Glomerular visceral epithelial cell (primary cell): ENCODE measurements around the gene TNFAIP8L3.
A peak's percentile ranks its signal among the peaks of the same experiment; 100 is the strongest.
"Not testable (repeated sequence)": the region's sequence is repeated elsewhere in the genome, so short reads cannot be mapped to it uniquely, and the experiment has no call there.

Source experiments
- DNase-seq: peaks from one replicate; pipeline ENCODE4 v3.0.0-alpha.2; 2016; ENCODE audit errors: extremely low spot score

TNFAIP8L3 gene

DNA sequence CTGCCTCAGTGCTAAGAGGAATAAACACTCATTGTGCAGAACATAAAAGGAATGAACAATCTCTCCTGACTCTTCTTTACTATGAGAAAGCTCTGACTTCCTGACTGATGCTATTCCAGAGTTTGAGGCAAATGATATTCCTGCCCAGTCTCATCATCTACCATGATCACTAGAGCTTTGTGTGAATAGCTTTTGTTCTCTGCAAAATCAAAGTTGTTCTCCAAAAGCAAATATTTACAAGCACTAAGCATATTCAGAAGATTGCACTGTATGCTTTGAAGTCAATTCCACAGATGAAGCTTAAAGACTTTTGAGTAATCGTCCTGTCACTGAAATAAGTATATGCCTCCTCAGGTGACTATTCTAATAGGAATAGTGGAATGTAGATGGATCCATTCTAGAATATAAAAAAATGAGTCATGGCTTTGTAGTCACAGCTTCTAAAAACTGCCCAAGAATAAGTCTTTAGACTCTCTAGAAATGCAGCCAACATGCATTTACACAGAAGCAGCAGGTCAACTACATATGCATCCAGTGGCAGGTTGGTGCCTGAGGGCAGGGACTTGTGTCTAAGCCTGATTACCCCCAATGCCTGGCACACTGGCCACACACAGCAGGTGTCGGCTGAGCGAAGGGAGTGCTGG, 34.6 kb downstream of the TNFAIP8L3 start:
- no peak for DNase-seq

DNA sequence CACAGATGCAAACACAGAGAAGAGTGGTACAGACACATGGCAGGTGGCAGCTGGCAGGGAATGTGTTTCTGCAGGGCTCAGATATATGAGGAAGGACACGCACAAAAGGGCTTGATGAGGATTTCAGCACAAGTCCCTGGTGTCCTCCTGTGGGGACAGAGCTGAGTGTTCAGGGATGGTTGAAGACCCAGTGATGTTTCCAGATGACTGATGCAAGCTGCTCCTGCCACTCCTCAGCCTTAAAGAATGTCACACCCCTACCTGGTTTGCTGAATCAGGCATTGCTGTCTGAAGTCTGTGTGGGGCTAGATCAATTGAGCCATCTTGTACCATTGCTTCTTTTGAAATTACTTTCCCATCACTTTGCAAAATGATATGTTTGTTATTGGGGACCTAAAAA, 40.2 kb downstream of the TNFAIP8L3 start:
- no peak for DNase-seq

DNA sequence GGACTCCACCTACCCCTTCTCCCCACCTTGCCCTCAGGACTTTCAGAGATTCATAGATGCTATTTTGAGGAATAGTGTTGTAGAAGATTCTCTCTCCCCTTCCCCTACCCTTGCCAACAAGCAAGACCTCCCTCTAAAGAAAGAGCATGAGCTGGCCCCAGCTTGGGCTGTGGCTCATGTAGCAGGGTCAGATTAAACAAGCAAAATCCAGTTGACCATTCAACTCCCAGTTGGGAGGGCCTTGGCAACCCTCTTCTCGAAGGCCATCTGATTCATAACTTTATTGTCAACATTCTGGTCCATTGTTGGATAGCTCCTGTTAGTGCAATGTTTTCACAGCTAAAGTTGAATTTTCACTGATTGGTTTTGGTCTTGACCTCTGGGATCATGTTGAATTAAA, 41.1 kb downstream of the TNFAIP8L3 start:
- DNase-seq = no peak

DNA sequence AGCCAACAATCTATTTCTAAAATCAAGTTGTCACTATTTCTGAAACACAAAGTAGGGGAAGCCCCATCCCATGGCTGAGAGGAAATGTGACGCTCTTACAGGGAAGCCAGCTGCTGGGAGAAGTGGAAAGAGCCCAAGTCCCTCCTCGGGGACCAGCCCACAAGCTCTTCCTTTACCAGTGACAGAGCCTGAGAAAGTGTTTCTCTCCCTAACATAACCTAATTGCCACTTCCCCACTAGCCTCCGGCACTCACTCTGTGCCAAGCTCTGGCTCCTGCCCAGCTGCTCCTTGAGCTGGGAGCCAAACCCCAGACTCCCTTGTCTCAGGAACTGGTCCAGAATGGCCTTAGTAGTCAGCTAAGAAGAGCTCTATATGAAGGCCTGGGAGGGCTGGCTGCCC, 42.9 kb downstream of the TNFAIP8L3 start:
- DNase-seq = no peak

DNA sequence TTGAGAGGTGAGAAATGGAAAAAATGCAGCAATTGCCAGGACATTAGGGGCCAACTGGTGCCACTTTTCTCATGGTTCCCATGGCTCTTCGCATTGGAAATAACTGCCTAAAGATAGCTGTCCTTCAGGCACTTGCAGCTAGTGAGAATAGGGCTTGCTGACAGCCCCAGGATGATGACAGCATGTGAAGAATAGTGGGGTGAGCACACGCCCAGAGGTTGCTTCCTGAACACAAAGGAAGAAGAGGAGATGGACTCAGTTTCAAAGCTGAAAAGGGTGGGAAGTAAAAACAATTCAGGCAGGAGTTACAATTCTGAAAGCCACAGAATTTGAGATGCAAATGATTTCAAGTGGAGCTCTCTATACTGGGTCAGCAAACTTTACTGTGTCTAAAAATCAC, 45.6 kb downstream of the TNFAIP8L3 start:
- DNase-seq = no peak

DNA sequence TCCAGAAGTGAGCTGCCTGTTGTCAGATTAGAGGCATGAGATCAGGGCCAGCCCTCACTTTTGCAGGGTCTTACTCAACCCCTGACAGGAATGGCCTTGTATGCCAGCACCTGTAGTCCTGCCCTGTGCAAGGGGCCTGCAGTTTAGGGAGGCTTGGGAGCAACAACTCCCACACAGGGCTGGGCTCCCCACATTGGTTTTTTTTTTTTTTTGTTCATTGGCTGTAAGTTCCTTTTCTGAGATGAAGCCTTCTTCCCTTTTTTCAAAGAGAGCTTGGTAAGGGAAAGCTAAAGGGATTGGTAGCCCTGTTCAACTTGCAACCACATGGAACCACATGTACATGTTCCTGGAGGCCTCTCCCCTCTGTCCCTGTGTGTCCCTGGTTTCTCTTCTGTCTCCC, 46.4 kb downstream of the TNFAIP8L3 start:
- no peak for DNase-seq

DNA sequence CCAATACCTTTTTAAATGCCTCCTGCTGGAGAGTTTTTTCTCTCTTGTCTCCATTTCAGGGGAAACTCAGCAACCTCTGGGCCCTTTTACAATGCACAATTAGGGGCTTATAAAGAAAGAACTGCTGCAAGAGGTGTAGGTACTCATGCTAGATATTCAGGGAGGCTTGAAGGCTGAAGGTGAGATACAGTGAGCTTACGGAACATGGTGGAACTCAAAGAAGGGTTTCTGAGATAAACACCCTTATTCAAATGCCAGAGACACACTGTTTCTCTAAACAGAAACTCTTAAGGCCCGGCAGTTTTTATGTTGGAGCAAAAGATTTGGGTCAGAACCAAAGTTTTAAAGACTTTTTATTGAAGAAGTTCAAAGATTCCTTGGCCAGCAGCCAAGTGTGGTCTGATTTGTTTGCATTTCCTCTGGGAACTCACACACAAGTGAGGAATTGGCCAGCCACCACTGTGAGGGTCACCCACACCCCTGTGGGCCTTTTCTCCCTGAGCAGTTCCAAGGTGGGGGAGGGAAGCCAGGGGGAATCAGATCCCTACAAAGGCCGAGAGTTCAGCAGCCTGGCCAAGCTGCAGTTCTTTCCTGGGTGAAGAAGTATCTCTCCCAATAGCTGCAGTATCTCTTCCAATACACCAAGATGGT, 47.8 kb downstream of the TNFAIP8L3 start:
- DNase-seq = peak; percentile 6

DNA sequence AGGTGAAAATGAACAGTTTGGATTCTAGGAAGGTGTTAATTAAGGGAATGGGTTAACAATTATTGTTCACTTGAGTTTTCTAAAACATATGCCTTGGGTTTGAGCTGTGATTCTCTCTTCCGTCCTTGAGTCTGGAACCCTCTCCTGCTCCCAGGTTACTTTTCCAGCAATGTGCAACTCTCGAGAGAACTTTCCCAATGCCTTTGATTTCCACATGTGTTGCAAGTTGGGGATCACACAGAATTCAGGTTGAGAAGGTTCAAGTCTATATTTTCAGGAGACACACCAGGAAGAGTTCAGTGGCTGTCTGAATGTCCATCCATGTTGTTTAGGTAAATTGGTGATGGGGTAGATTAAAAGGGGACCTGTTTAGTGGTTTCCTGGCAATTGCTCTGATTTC, 48.7 kb downstream of the TNFAIP8L3 start:
- no peak for DNase-seq

DNA sequence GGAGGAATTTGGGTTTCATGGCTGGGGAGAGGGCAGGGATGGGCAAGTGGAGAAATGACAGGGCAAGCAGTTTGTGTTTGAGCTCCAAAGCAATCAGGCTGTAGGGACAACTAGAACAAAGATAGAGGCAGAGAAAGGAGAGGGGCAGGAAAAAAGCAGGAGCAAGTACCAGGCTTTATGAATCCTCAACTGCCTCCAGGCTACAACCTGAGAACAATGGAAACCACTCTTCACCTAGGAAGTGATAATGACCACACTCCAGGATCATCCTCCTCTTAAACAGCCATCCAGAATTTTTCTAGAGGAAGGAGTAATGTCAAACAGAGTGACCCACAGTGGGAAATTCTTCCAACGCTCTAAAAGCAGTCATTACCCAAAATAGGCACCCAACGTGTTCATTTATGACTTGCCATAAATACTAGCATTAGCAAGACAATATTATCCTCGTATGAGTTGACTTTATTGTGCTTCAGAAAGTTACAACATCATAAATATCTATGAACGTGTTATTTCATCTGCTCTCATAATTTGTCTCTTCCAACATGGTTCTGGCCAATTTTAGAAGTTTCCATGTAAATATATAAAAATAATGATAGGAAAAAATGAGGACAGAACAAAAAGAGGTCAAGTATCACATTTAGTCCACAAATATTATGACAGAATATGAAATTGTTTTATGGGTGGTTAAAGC, 50.5 kb downstream of the TNFAIP8L3 start:
- no peak for DNase-seq

DNA sequence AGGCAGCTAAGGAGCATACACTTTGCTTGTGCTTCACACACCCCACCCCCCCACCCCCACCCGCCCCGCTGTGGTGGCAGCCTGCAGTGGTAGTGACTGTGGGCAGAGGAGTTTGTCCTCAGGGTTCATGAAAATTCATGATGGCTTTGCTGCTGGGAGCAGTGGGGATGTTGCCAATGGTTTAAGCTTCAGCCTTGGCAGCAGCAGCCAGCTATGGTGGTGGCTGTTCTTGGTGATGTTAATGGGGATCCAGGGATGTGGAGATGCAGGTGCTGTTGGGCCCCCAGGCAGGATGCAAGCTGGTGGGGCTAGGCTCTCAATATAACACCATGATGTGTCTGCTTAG, 55.8 kb downstream of the TNFAIP8L3 start:
- no peak for DNase-seq

DNA sequence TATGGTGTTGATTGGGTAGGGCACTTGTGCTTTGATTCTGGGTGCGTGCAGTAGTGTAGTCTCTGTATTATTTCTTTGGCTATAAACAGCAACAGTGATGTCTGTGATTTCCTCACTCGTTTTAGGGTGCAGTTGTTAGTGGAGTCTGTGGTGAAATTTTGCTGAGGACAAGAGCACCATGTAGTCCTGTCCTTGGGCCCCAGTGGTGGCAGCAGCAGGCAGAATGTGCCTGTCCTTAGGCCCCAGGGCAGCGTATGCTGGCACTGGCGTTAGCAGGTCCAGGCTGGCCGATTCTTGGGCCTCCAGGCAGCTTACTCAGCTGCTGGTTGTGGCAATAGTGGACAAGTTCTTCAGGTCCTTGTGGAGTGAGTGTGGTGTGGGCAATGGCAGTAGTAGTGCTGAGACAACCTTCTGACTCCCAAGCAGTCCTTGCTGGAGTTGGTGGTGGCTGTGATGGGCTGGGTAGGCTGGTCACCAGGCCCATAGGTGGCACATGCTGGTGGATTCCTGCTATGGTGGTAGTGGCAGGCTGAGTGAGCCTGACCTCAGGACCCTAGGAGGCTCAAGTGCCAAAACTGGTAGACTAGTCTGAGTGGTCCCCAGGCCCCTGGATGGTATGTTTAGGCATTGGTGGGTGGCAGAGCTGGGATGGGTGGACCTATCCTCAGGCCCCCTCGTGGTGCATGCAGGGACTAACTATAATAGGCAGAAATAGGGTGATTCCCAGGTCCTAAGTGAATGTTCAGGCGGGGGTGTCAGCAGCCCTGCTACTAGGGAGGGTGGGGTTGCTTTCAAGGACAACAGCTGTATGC, 56.3 kb downstream of the TNFAIP8L3 start:
- no peak for DNase-seq

DNA sequence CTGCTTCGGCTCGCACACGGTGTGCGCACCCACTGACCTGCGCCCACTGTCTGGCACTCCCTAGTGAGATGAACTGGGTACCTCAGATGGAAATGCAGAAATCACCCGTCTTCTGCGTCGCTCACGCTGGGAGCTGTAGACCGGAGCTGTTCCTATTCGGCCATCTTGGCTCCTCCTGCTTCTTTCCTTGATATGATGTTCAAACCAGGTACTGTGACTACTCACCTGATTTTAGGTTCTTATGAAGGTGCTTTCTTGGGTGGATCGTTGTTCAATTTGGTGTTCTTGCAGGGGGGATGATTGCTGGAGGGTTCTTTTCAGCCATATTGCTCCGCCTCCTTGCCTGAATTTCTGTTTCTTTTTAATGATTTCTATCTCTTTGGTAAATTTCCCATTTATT, 57.2 kb downstream of the TNFAIP8L3 start:
- DNase-seq = not testable (repeated sequence)

DNA sequence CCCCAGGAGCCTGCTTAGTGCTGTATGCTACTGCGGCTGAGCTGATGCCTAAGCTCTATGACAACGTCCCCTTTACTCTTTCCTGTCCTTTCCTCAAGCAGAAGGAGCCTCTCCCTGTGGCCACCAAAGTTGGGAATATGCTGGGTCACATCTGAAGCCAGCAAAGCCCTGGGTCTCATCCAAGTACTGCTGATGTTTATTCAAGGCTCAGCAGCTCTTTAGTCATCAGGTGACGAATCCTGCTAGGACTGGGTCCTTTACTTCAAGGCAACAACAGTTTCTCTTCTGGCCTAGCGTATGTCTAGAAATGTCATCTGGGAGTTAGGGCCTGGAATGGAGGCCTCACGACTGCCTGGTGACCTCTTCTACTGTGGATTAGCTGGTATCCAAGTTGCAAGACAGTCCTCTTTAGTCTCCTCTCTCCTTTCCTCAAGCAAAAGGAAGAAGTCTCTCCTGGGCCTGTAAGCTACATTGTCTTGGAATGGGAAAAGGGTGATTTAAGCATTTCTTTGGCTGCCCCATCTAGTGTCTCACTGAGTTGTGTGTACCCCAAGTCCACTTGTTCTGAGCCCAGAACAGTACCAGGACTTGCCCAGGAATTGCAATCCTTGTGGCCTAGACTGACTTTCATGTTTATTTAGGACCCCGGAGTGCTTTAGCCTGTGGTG, 63.9 kb downstream of the TNFAIP8L3 start:
- peak; percentile 29 for DNase-seq

DNA sequence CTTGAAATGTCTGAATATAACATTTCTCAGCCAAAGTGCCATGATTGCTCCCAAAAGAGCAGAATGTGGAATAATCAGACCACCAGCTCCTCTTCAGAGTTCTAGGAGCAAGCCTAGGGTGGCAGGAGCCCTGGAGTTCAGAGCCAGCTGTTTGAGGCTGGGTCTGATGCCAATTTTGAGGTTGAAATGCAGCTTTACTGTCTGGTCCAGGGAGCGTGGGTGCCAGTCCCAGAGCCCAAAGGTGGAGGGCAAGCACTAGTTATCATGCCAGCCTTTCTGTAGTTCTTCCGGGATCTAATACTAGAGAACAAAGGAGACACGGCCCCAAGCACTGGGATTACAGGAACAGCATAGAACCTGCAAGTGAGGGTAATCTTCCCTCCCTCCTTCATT, 69.3 kb downstream of the TNFAIP8L3 start:
- no peak for DNase-seq

DNA sequence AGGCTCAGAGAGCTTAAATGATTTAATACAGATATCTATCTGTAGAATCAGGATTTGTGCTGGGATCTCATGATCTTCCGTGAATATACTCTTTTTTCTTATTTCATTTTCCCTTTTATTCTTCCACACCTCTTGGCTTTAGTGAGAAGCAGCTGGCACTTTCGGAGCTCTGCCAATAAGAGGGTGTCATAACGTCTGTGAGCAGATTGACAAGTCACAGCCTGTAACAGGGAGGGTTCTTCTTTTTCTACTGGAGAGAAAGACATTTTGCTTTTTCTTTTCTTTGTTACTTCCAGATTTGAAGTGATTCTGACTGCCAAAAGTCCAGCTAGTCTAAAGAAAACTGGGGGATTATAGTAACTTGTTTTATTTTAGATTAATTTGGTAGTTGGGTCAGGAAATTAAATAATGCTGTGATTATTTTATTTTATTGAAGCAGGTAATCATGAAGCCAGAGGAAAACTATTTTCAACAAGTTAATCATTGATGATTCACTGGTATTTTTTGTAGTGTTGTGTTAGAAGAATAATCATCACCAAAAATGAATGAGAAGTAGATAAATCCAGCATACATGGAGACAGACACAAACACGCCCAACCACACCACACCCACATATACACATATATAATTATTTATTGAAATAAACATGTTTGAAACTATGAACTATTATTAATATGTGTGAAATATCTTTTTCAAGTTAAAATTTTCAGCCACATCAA, 69.8 kb downstream of the TNFAIP8L3 start:
- DNase-seq = no peak

DNA sequence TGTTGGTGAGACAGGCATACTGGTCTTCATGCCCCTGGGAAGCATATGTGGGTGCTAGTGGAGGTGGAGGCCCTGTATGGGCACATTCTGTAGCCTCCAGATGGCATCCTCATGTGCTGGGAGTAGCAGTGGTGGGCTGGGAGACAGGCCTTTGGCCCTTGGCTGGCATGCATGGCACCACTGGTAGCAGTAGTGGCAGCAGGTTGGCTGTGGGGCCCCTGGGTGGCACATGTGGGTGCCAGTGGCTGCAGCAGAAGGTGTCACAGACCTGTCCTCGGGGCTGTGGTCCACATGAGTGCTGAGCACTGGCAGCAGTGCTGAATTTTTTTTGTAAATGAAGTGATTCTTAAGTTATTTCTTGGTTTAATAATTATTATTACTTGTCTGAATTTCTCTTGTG, 71.2 kb downstream of the TNFAIP8L3 start:
- no peak for DNase-seq

DNA sequence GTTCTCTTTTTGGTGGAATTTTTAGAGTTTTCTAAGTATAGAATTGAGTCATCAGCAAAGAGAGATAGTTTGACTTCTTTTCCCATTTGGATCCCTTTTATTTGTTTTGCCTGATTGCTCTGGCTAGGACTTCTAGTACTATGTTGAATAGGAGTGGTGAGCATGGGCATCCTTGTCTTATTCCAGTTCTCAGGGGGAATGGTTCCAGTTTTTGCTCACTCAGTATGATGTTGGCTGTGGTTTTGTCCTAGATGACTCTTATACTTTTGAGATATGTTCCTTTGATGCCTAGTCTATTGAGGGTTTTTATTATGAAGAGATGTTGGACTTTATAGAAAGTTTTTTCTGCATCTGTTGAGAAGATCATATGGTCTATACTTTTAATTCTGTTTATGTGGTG, 72.5 kb downstream of the TNFAIP8L3 start:
- no peak for DNase-seq

DNA sequence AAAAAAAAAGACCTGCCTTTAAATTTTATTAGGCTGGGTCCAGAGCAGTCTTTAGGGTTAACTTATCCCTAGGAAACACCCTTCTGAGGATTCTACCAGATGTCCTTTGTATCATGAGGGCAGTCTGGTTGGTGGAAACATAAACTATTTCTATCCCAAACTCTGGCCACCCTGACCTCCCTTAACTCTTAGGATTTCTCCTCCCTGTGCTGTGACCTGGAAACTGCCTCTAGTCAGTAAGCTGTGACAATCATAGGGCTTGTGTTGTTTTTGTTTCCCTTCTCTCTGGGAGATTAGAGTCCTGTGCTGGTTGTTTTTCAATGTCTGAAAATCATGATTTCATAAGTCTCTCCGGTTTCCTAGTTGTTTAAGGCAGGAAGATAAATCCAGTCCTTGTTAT, 78.1 kb downstream of the TNFAIP8L3 start:
- no peak for DNase-seq

DNA sequence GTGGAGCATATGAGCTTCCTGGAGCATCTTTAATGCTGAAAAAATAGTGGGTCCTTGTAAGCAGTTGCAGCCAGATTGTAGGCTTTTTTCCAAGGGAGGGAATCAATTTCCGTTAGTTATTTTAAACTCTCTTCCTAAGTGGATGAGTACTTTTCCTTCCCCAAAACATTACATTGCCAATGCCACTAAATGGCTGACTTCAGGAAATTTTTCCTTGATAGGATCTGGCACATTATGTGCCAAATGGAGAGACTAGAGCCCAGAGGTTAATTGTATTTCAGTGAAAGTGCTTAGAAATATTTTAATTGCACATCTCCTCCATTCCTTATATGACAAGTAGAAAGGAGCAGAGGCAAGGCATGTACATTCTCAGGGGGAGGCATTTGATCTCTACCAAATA, 83.5 kb downstream of the TNFAIP8L3 start:
- no peak for DNase-seq

DNA sequence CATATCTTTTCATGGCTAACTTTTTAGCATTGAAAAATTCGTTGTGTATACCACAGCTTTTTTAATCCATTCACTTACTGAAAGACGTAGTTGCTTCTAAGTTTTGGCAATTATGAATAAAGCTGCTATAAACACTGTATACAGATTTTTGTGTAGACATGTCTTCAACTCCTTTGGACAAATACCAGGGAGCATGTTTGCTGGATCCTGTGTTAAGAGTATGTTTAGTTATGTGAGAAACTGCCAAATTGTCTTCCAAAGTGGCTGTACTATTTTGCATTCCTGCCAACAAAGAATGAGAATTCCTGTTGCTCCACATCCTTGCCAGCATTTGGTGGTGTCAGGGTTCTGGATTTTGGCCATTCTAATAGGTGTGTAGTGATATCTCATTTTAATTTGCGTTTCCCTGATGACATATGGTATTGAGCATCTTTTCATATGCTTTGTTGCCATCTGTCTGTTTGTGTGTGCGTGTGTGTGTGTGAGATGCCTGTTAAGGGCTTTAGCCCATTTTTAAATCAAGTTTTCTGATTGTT, 87.5 kb downstream of the TNFAIP8L3 start:
- no peak for DNase-seq
